Caco-2 (cell line): ENCODE results near the gene GGN. TPM values are rescaled to one million over a fixed set of nuclear protein-coding genes. Genes with fewer than 3 reads are reported as not detected.
"Not testable (repeated sequence)": the region's sequence is repeated elsewhere in the genome, so short reads cannot be mapped to it uniquely, and the experiment has no call there.

ENCODE experiments used
- BruUV-seq: library from RNA; stranded (reverse); fragments of 400-500 nt; replicated peaks from 2 replicates; lab custom pipeline; 2021; lab: Mats Ljungman, UMichigan
- CTCF ChIA-PET: fragments of 300-600 bp; sonication (Branson Sonifier 250); formaldehyde crosslinking; loops from one replicate; lab custom pipeline; 2022; ENCODE audit warnings: antibody characterized with exemption; lab: Charles Lee
- POLR2A ChIA-PET: fragments of 300-600 bp; sonication (Branson Sonifier 250); formaldehyde crosslinking; loops from one replicate; lab custom pipeline; 2022; ENCODE audit warnings: antibody characterized with exemption; lab: Charles Lee
- DNase-seq, 2 experiments: peaks; one replicate each; pipeline versions ENCODE4 v3.0.0 to v3.0.0-alpha.2; 2020 to 2022
- H3K27me3 ChIP-seq: replicated peaks from 2 replicates; pipeline ENCODE4 v1.6.0; 2011; ENCODE audit warnings: low read length; ENCODE audit not compliant: control insufficient read depth, insufficient read depth
- H3K36me3 ChIP-seq: 2 replicates; pipeline ENCODE4 v1.5.1; 2011; ENCODE audit warnings: low read length; ENCODE audit not compliant: control insufficient read depth, insufficient read depth
- H3K4me1 ChIP-seq: fragments of 250-450 bp; sonication (Bioruptor Pico); 2 replicates; pipeline ENCODE4 v1.5.1; 2020; ENCODE audit warnings: mild to moderate bottlenecking
- H3K4me3 ChIP-seq: 2 replicates; pipeline ENCODE4 v1.5.1; 2011; ENCODE audit warnings: low read depth, mild to moderate bottlenecking, control low read depth, low read length
- H3K9me3 ChIP-seq: fragments of 250-450 bp; sonication (Bioruptor Pico); 2 replicates; pipeline ENCODE4 v1.5.1; 2020; ENCODE audit warnings: mild to moderate bottlenecking, moderate library complexity
- H3K27ac Mint-ChIP-seq: one replicate; pipeline ENCODE4 v1.8.0; 2022; ENCODE audit warnings: mixed read lengths; ENCODE audit not compliant: unreplicated experiment
- H3K27me3 Mint-ChIP-seq: one replicate; pipeline ENCODE4 v1.8.0; 2022; ENCODE audit warnings: mixed read lengths; ENCODE audit not compliant: insufficient read depth, unreplicated experiment
- H3K36me3 Mint-ChIP-seq: one replicate; pipeline ENCODE4 v1.8.0; 2022; ENCODE audit warnings: mild to moderate bottlenecking, mixed read lengths; ENCODE audit not compliant: insufficient read depth, unreplicated experiment
- H3K4me1 Mint-ChIP-seq: one replicate; pipeline ENCODE4 v1.8.0; 2022; ENCODE audit warnings: low read depth, mixed read lengths; ENCODE audit not compliant: unreplicated experiment
- H3K4me3 Mint-ChIP-seq: one replicate; pipeline ENCODE4 v1.8.0; 2022; ENCODE audit warnings: mild to moderate bottlenecking, moderate library complexity, mixed read lengths; ENCODE audit not compliant: unreplicated experiment
- H3K9me3 Mint-ChIP-seq: one replicate; pipeline ENCODE4 v1.8.0; 2022; ENCODE audit warnings: mixed read lengths; ENCODE audit not compliant: unreplicated experiment
- intact Hi-C: fragments of 100-400 bp; cut with micrococcal nuclease; formaldehyde crosslinking; loops from one replicate; pipeline ENCODE4 v1.10.0; 2022; ENCODE audit not compliant: unreplicated experiment
- total RNA-seq: library from RNA; stranded (reverse); gene quantifications from 2 replicates; pipeline ENCODE4 v1.2.3, GENCODE V29; 2022
- TF ChIP-seq, protein P1 (sequence below), 2 experiments: fragments of 200-600 bp in 1 of 2; IDR thresholded peaks; 1 replicate in 1 of 2; 2 replicates in 1 of 2; pipeline versions ENCODE4 v1.5.1 to v1.8.0; 2011 to 2022; ENCODE audit warnings: antibody characterized with exemption in 1 of 2, control low read depth in 1 of 2, inconsistent platforms in 1 of 2, low read depth in 1 of 2, low read length in 1 of 2, mild to moderate bottlenecking in 1 of 2, moderate library complexity in 1 of 2; ENCODE audit not compliant: insufficient read depth in 1 of 2, severe bottlenecking in 1 of 2, unreplicated experiment in 1 of 2

Gene GGN
- total RNA-seq, 1 experiment from 2014 or later: 0.79 TPM

DNA sequence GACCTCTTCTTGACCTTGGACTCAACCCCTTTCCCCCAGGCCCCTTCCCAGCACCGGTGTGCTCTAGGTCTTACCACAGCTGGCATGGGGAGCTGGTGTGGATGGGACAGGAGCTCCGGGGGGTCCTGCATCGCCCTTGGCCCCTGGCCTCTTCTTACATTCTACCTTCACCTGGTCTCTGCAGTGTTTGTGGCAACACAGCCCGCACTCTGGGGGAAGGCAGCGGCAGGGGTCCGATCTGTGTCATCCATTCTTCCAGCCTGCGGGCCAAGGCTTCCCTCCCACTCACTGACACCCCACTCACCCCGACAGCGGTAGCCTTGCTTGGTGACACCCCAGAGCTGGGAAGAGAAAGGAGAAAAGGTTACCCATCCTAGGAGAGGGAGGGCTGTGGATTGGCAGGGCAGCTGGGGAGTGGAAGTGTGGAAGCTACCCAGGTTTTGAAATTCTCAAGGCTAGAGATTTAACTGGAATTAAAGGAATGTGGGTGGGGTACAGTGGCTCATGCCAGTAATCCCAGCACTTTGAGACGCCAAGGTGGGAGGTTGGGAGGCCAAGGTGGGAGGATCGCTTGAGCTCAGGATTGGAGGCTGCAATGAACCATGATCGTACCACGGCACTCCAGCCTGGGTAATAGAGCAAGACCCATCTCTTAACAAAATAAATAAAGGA lies 23.3 kb upstream of the GGN start:
- TF ChIP-seq, protein P1, sequence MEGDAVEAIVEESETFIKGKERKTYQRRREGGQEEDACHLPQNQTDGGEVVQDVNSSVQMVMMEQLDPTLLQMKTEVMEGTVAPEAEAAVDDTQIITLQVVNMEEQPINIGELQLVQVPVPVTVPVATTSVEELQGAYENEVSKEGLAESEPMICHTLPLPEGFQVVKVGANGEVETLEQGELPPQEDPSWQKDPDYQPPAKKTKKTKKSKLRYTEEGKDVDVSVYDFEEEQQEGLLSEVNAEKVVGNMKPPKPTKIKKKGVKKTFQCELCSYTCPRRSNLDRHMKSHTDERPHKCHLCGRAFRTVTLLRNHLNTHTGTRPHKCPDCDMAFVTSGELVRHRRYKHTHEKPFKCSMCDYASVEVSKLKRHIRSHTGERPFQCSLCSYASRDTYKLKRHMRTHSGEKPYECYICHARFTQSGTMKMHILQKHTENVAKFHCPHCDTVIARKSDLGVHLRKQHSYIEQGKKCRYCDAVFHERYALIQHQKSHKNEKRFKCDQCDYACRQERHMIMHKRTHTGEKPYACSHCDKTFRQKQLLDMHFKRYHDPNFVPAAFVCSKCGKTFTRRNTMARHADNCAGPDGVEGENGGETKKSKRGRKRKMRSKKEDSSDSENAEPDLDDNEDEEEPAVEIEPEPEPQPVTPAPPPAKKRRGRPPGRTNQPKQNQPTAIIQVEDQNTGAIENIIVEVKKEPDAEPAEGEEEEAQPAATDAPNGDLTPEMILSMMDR (IDR thresholded peaks at IDR 0.05; ENCODE audit: insufficient read depth in 1 of 2, low read depth in 1 of 2, low read length in 1 of 2, severe bottlenecking in 1 of 2, unreplicated experiment in 1 of 2): no peak
- Histone ChIP-seq H3K4me1 (peaks cover 17% of the 10 kb centered on the region), H3K4me3 (no peak overlapping the region), H3K27me3 (no peaks in the 10 kb centered on the region), H3K9me3 (no peaks in the 10 kb centered on the region), H3K36me3 (no peaks in the 10 kb centered on the region)
- no peak overlapping the region for H3K4me3 Mint-ChIP-seq
- POLR2A ChIA-PET: no interaction called here
- no peaks in the 10 kb centered on the region for H3K9me3 Mint-ChIP-seq
- peaks cover 6% of the 10 kb centered on the region for H3K4me1 Mint-ChIP-seq
- BruUV-seq: no TSS peak
- CTCF ChIA-PET: interaction anchor here (0.6 to 5.2 kb wide), 2 partner anchors 8 to 136 kb away, joined by 3 to 22 read pairs; partner anchors contain the start of gene FAM98C
- H3K36me3 Mint-ChIP-seq: peaks cover 14% of the 10 kb centered on the region
- H3K27ac Mint-ChIP-seq: peak overlapping the region; percentile 29
- no peak for DNase-seq
- H3K27me3 Mint-ChIP-seq: no peaks in the 10 kb centered on the region
- intact Hi-C loops: no loop called here

DNA sequence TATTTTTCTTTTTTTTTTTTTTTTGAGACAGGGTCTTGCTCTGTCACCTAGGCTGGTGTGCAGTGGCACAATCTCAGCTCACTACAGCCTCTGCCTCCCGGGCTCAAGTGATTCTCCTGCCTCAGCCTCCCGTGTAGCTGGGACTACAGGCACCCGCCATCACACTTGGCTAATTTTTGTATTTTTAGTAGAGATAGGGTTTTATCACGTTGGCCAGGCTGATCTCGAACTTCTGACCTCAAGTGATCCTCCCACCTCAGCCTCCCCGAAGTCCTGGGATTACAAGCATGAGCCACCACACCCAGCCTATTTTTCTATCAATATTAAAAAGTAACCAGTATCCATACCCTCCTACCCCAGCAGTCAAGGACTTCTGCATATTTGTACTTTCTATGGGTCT lies 22.6 kb upstream of the GGN start:
- H3K36me3 Mint-ChIP-seq: peaks cover 14% of the 10 kb centered on the region
- H3K27ac Mint-ChIP-seq, POLR2A ChIA-PET: not testable (repeated sequence)

DNA sequence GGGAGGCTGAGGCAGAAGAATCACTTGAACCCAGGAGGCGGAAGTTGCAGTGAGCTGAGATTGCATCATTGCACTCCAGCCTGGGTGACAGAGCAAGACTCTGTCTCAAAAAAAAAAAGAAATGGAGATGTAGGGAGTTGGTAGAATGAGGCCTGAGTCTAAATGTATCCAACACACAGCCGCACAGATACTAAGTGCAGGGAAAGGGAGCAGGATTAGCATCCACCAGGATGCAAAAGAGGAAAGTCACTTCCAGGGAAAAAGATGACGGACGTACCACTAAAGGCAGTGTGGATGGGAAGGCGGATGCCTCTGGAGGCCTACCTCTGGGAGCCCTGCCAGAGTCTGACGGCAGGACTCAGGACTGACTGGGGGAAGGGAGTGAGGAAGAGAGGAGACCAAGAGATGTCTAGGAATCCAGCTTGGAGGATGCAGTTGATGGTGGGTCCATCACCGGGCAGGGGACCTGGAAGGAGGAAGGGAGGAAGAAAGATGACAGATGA lies 21.8 kb upstream of the GGN start:
- no peak for DNase-seq
- Mint-ChIP-seq H3K9me3 (no peaks in the 10 kb centered on the region), H3K27me3 (no peaks in the 10 kb centered on the region), H3K36me3 (peaks cover 14% of the 10 kb centered on the region), H3K27ac (peak overlapping the region; percentile 26), H3K4me1 (peaks cover 6% of the 10 kb centered on the region), H3K4me3 (no peak overlapping the region)
- H3K36me3 ChIP-seq: no peaks in the 10 kb centered on the region
- ChIA-PET CTCF (no interaction called here), POLR2A (no interaction called here)
- TF ChIP-seq, protein P1 (IDR thresholded peaks at IDR 0.05; ENCODE audit: insufficient read depth in 1 of 2, low read depth in 1 of 2, low read length in 1 of 2, severe bottlenecking in 1 of 2, unreplicated experiment in 1 of 2): no peak
- intact Hi-C loops: no loop called here
- H3K4me1 ChIP-seq: peaks cover 17% of the 10 kb centered on the region
- no TSS peak for BruUV-seq
- H3K4me3 ChIP-seq: no peak overlapping the region
- no peaks in the 10 kb centered on the region for H3K9me3 ChIP-seq
- no peaks in the 10 kb centered on the region for H3K27me3 ChIP-seq

More for the DNA sequence above, 22.6 kb upstream of the GGN start:
- H3K4me3 Mint-ChIP-seq, H3K27me3 Mint-ChIP-seq, H3K4me1 Mint-ChIP-seq, H3K9me3 Mint-ChIP-seq, H3K27me3 ChIP-seq, intact Hi-C loops, H3K4me3 ChIP-seq, DNase-seq, H3K9me3 ChIP-seq, BruUV-seq, H3K36me3 ChIP-seq: not testable (repeated sequence)
- CTCF ChIA-PET: interaction anchor here (0.6 kb wide), 1 partner anchor 176 kb away, joined by 3 read pairs; no protein-coding TSS in a partner anchor
- peaks cover 17% of the 10 kb centered on the region for H3K4me1 ChIP-seq
